Measurements from ENCODE around the gene GNG12. TPM values are rescaled to one million over a fixed set of nuclear protein-coding genes. Genes with fewer than 3 reads are reported as not detected.

The GNG12 gene
- total RNA-seq, 2 experiments from 2014 or later, result 0.05 TPM

DNA sequence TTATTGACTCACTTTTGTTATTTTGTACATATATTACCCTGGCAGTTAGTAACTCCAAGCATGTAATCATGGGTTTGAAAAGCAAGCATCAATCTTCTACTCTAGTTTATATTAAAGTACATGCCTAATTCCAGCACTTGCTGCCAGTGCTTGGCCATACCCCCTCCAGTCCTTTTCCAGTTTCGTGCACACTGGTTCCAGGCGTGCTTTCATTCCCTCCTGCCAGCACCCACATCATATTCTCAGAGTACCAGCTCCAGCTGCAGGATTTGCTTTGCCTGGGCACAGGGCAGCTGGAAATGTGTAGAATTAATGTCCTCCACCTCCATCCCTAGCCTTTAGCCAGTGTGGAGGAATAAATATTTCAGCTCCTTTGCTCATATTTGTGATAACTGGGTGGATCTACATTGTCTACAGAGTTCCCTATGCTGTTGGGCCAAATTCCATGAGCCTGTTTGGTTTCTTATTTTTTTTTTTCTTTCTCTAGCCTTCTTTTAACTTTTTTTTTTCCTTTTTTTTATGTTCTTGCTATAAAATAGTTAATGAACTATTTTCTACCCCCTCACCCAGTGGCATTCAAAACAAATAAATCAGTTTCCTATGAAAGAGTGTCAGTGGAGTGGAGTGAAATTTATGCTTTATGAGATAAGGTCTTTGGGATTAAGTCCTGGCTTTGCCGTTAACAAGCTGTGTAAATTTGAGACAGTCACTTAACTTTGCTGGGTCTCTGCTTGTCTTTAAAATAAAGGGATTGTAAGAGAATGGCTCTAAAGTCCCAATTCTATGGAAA, 2.6 kb upstream of the GNG12 start:
- ChIA-PET CTCF (interaction anchor here (0.5 to 3.5 kb wide), 2 partner anchors 15 to 902 kb away, joined by 5 to 13 read pairs; no protein-coding TSS in a partner anchor), POLR2A (no interaction called here)
- Mint-ChIP-seq H3K4me3 (no peak overlapping the region), H3K9me3 (no peaks in the 10 kb centered on the region), H3K36me3 (ENCODE audit: low read depth) (no peaks in the 10 kb centered on the region), H3K27me3 (peaks cover 64% of the 10 kb centered on the region), H3K27ac (no peak overlapping the region), H3K4me1 (peaks cover 16% of the 10 kb centered on the region)
- DNase-seq, result no peak

DNA sequence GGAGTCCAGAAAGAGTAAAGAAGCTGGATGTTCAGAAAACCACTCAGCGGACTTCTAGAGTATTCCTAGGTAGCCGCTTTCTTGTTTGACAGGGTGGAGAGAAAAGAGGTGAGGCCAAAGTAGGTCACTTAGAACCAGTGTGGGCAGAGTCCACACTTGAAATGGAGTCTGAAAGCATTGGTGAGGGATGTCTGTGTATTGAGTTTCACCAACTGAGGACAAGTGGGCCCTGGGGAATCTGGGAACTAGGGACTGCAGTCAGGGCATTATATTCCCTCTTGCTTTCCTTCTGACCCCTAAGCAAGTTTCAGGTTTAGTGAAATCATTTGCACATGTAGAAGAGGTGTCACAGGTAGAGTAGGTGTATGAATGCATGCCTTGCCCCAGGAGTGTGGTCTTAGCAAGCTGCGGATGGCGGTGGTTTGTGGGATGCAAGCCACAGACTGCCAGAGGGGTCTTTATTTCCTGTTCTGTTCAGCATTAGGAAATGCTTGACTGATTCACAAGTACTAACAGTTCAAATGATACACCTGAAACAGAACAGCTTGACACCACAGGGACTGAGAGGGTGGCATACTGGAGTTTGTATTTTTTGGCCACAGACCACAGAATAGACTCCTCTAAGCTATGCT, 1.1 kb upstream of the GNG12 start:
- no peak overlapping the region for H3K4me3 Mint-ChIP-seq
- H3K4me1 Mint-ChIP-seq, result peaks cover 16% of the 10 kb centered on the region
- DNase-seq, result no peak
- H3K36me3 Mint-ChIP-seq (ENCODE audit: low read depth), result no peaks in the 10 kb centered on the region
- CTCF ChIA-PET, result interaction anchor here (3.5 kb wide), 1 partner anchor 16 kb away, joined by 13 read pairs; no protein-coding TSS in a partner anchor
- POLR2A ChIA-PET, result no interaction called here
- H3K27ac Mint-ChIP-seq, result no peak overlapping the region
- H3K9me3 Mint-ChIP-seq, result no peaks in the 10 kb centered on the region
- peaks cover 69% of the 10 kb centered on the region for H3K27me3 Mint-ChIP-seq

DNA sequence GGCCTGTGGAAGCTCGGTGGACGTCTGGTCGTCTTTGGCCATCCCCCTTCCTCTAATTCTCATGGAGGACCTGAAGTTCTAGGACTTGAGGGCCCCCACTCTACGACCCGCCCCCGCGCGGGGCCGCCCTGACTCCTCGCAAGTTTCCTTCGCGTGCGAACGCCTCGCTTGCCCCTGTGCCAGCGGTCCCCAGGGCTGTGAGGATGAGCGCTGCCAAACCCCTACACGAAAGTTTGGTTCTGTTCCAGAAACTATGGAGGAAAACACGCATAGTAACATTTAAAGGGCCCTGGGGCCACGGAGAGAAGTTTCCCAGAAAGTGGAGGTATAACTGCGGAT, 304 bp upstream of the GNG12 start:
- Mint-ChIP-seq H3K4me1 (peaks cover 16% of the 10 kb centered on the region), H3K4me3 (peak overlapping the region; percentile 45), H3K27ac (no peak overlapping the region), H3K27me3 (peaks cover 67% of the 10 kb centered on the region), H3K36me3 (ENCODE audit: low read depth) (no peaks in the 10 kb centered on the region), H3K9me3 (no peaks in the 10 kb centered on the region)
- CTCF ChIA-PET, result no interaction called here
- POLR2A ChIA-PET, result interaction anchor here (0.6 kb wide), 1 partner anchor 26 kb away, joined by 3 read pairs; no protein-coding TSS in a partner anchor
- DNase-seq, result no peak

DNA sequence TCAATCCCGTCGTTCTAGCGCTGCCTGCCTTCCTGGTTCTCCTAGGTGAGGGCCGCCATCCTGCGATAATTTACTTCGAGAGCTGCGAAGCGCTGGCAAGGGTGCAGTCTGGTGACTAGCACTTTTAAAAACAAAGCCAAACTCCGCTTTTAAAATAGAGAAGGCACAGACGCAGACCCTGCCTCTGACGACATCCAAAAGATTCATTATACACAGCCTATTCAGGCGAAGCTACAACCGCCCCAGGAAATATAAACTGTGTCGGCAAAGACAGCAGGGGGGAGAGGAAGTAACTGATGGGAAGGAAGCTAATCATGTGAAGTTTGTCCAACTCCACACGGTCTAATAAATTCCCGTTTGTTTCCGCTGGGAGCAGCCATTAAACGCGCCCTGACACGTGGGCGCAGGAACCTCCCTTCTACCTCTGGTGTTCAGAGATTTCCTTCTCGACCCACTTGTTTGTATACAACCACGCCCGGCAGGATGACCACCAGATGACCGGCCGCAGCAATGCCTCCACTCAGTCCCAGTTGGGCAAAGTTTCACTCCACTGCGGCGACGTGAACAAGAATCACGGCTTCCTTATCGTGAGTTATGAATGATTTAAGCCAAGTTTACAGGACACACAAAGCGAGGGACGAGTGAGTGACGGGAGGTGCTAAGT, 1.3 kb downstream of the GNG12 start:
- CTCF ChIA-PET, result interaction anchor here (1.3 kb wide), 1 partner anchor 66 kb away, joined by 3 read pairs; no protein-coding TSS in a partner anchor
- peak overlapping the region; percentile 47 for H3K4me3 Mint-ChIP-seq
- POLR2A ChIA-PET, result no interaction called here
- H3K4me1 Mint-ChIP-seq, result peaks cover 16% of the 10 kb centered on the region
- H3K9me3 Mint-ChIP-seq, result no peaks in the 10 kb centered on the region
- H3K27me3 Mint-ChIP-seq, result peaks cover 62% of the 10 kb centered on the region
- H3K36me3 Mint-ChIP-seq (ENCODE audit: low read depth), result no peaks in the 10 kb centered on the region
- no peak overlapping the region for H3K27ac Mint-ChIP-seq
- DNase-seq, result no peak

DNA sequence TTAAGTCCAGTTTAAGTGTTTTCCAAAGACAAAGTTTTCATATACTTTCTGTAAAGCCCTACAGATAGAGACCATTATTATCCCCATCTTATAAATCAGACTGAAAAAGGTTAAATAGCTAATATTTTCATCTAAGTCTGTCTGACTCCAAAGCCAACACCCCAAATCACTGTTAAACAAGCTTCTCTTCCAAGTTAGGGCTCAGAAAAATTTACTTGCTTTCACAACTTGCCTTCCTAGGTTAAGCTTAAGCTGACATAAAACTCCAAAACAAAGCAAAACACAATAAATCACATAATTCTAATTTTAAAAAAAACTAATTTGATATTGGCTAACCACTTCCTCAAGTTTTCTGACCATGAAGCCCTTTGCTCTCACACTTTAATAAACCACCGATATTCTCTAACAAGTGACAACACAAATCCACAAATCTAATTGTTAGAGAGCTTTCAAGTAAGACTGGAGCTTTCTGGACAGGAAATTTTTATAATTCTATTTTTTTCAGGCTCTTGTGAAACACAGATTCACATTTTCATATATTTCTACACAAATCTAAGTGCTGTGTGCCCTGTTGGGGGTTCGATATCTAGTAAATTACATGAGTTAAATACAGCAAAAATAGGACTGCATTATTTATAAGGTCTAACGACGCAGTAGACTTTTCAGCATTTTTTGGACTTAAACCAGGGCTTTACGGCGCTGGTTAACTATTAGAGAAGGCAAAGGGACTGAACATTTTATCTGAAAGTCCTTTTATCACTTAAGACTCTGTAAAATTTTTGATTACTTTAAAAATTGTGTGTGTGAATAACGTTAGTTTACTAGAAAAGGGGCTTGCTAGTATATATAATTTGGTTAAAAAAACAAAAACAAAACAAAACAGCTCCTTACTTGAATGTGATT, 2.1 kb downstream of the GNG12 start:
- Mint-ChIP-seq H3K36me3 (ENCODE audit: low read depth) (no peaks in the 10 kb centered on the region), H3K9me3 (no peaks in the 10 kb centered on the region), H3K27me3 (peaks cover 55% of the 10 kb centered on the region), H3K4me3 (no peak overlapping the region), H3K27ac (no peak overlapping the region), H3K4me1 (peaks cover 16% of the 10 kb centered on the region)
- DNase-seq, result no peak
- ChIA-PET POLR2A (interaction anchor here (0.6 kb wide), 1 partner anchor 148 kb away, joined by 3 read pairs; no protein-coding TSS in a partner anchor), CTCF (interaction anchor here (1.3 kb wide), 1 partner anchor 65 kb away, joined by 3 read pairs; no protein-coding TSS in a partner anchor)

DNA sequence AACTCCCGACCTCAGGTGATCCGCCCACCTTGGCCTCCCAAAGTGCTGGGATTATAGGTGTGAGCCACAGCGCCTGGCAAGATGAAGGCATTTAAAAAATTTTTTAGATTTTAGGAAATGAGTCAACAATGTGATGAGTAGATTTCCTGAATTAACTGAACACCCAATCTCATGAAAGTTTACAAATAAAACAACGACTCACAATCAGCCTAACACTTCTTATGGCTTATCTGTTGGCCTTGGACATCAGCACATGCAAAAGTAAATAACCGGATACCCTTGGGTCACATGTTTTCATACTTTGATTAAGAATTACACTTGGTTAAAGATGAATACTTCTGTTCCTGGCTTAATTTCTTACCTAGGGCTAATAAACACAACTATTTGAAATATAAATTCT, 3.0 kb downstream of the GNG12 start:
- Mint-ChIP-seq H3K27ac (no peak overlapping the region), H3K4me1 (peaks cover 16% of the 10 kb centered on the region), H3K27me3 (peaks cover 54% of the 10 kb centered on the region), H3K36me3 (ENCODE audit: low read depth) (no peaks in the 10 kb centered on the region), H3K4me3 (no peak overlapping the region), H3K9me3 (no peaks in the 10 kb centered on the region)
- ChIA-PET POLR2A (interaction anchor here (0.6 kb wide), 1 partner anchor 149 kb away, joined by 3 read pairs; no protein-coding TSS in a partner anchor), CTCF (interaction anchor here (0.7 kb wide), 1 partner anchor 297 kb away, joined by 6 read pairs; no protein-coding TSS in a partner anchor)
- DNase-seq, result no peak

DNA sequence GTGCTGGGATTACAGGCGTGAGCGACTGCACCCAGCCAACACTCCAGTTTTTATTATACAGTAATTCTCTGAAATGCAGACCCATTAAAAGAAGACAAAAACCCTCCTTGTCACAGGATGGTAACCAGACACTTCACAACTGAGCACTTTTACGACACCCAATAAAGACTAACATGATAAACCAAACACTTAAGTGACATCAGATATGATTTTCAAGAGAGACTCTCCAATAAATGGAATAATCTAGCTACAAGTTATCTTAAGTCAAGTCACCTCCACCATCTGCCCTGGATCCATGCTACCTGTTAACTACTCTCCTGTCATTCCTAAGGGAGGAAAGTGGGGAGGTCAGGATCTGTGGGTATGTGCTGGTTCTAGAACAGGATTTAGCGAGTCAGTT, 5.6 kb downstream of the GNG12 start:
- Mint-ChIP-seq H3K4me3 (no peak overlapping the region), H3K27me3 (peaks cover 45% of the 10 kb centered on the region), H3K4me1 (peaks cover 11% of the 10 kb centered on the region), H3K27ac (no peak overlapping the region), H3K9me3 (no peaks in the 10 kb centered on the region), H3K36me3 (ENCODE audit: low read depth) (no peaks in the 10 kb centered on the region)
- DNase-seq, result no peak
- POLR2A ChIA-PET, result no interaction called here
- CTCF ChIA-PET, result no interaction called here

DNA sequence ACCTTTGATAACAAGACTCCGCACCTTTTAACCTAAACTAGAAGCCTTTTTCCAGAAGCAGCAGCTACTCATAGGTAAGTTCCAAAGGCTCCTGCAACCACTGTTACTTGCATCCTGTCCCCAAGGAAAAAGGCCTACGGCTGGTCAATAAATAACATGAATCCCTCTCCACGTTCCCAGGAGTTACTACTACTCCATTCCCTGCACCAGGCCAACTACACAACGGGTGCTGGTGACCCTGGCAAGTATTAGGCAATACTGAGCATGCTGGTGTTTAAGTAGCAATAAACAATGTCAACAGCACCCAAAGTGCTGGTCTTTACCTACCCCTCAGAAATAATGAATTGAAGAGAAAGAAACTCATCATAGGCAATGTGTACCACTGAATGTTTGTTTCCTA, 7.7 kb downstream of the GNG12 start:
- POLR2A ChIA-PET, result no interaction called here
- Mint-ChIP-seq H3K27me3 (peaks cover 30% of the 10 kb centered on the region), H3K36me3 (ENCODE audit: low read depth) (no peaks in the 10 kb centered on the region), H3K9me3 (no peaks in the 10 kb centered on the region), H3K4me3 (no peak overlapping the region), H3K27ac (no peak overlapping the region), H3K4me1 (no peaks in the 10 kb centered on the region)
- DNase-seq, result no peak
- CTCF ChIA-PET, result no interaction called here

DNA sequence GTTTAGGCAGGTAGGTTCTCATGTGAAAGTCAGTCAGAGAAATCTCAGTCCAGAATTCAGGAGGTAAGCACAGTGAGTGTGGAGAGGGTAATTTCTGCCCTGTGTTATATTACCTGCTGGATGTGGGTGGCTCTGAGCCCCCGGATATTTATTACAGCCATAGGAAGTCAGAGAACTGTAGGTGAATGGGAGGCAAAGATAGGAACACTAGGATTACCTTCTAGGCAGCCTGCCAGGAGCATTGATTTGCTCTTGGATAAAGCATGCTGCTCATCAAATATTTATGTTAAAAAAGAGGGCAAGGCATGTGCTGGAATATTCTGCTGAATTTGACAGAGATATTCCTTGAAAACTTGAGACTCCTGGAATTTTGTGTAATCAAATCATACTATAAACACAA, 8.5 kb downstream of the GNG12 start:
- no peaks in the 10 kb centered on the region for H3K4me1 Mint-ChIP-seq
- ChIA-PET CTCF (no interaction called here), POLR2A (no interaction called here)
- no peaks in the 10 kb centered on the region for H3K9me3 Mint-ChIP-seq
- no peak for DNase-seq
- H3K27me3 Mint-ChIP-seq, result peaks cover 24% of the 10 kb centered on the region
- no peaks in the 10 kb centered on the region for H3K36me3 Mint-ChIP-seq (ENCODE audit: low read depth)
- no peak overlapping the region for H3K4me3 Mint-ChIP-seq
- H3K27ac Mint-ChIP-seq, result no peak overlapping the region

DNA sequence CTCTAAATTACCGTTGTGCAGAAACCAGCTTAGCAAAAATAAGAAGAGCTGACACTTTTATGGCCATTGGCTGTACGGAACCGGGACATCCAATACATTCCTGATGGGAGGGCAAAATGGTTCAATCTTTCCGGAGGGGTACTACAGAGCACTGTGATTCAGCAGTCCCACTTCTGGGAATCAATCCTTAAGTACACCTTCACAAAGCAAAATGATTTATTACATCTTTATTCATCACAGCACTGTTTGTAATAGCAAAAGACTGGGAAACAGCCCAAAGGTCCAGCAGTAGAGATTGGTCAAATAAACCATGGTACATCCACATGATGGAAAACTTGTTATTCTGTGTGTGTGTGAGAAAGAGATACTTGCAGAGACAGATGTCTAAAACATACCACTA, 9.7 kb downstream of the GNG12 start:
- Mint-ChIP-seq H3K36me3 (ENCODE audit: low read depth) (no peaks in the 10 kb centered on the region), H3K4me1 (no peaks in the 10 kb centered on the region), H3K9me3 (no peaks in the 10 kb centered on the region), H3K27me3 (peaks cover 25% of the 10 kb centered on the region), H3K4me3 (no peak overlapping the region), H3K27ac (no peak overlapping the region)
- no peak for DNase-seq
- POLR2A ChIA-PET, result no interaction called here
- CTCF ChIA-PET, result no interaction called here

DNA sequence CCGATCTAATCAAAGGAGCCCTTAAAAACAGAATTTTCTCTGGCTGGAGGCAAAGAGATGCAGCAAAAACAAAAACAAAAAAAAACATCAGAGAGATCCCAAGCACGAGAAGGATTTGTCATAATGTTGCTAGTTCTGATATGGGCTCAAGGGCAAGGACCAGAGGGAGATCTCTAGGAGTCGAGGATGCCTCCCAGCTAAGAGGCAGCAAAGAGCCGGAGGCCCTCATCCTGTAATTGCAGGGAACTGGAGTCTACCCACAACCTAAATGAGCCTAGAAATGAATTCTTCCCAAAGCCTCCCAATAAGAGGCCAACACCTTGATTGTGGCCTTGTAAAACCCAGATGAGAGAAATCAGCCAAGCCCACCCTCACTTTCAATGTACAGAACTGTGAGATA, 12.0 kb downstream of the GNG12 start:
- Mint-ChIP-seq H3K4me3 (no peak overlapping the region), H3K4me1 (no peaks in the 10 kb centered on the region), H3K27me3 (peaks cover 26% of the 10 kb centered on the region), H3K27ac (no peak overlapping the region), H3K9me3 (no peaks in the 10 kb centered on the region), H3K36me3 (ENCODE audit: low read depth) (no peaks in the 10 kb centered on the region)
- DNase-seq, result no peak
- ChIA-PET CTCF (interaction anchor here (1.1 kb wide), 1 partner anchor 264 kb away, joined by 3 read pairs; no protein-coding TSS in a partner anchor), POLR2A (no interaction called here)

DNA sequence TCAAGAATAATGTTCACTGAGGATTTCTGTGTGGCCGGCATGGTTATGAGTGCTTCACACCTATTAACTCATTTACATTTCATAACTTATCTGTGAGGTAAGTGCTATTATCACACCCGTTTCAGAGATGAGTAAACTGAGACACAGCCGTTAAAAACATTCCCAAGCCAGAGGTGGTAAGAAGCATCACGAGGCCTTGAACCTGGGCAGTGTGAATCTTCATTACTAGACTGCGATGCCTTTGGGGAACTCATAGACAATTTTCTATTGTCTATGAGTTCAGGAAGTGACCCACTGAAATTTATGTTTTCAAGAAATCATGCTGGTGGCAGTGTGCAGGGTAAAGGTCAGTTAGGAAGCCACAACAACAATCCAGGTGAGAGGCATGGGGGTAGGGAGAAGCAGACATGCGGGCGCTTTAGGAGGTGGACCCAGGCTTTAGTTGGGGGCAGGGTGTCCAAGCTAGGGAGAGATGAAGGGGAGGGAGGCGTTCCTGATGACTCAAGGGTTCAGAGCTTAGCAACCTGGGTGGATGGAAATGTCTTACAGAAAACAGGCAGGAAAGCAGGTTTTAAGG, 14.5 kb downstream of the GNG12 start:
- Mint-ChIP-seq H3K27me3 (peaks cover 15% of the 10 kb centered on the region), H3K4me1 (no peaks in the 10 kb centered on the region), H3K36me3 (ENCODE audit: low read depth) (no peaks in the 10 kb centered on the region), H3K4me3 (no peak overlapping the region), H3K27ac (no peak overlapping the region), H3K9me3 (no peaks in the 10 kb centered on the region)
- POLR2A ChIA-PET, result no interaction called here
- CTCF ChIA-PET, result interaction anchor here (0.7 to 1.3 kb wide), 2 partner anchors 52 to 446 kb away, joined by 3 read pairs; no protein-coding TSS in a partner anchor
- no peak for DNase-seq
